GM12878 (cell line): ENCODE measurements around the gene VPS13C. TPM values are rescaled to one million over a fixed set of nuclear protein-coding genes. Genes with fewer than 3 reads are reported as not detected.

Experiments
- ATAC-seq: fragments of 200-7000 bp; cut with Tn5 transposase; 3 replicates; pipeline ENCODE4 v1.9.1; 2020; ENCODE audit warnings: mild to moderate bottlenecking, moderate library complexity
- BruUV-seq: library from RNA; stranded (reverse); fragments of 400-500 nt; replicated peaks from 2 replicates; lab custom pipeline; 2021; lab: Mats Ljungman, UMichigan
- CTCF ChIA-PET: fragments of 300-600 bp; sonication (Branson Sonifier 250); formaldehyde crosslinking; extraction: SDS; loops from one replicate; lab custom pipeline; 2021; ENCODE audit warnings: inconsistent platforms; lab: Yijun Ruan, JAX
- POLR2A ChIA-PET: fragments of 350-600 bp; formaldehyde crosslinking; extraction: SDS; loops from one replicate; lab custom pipeline; 2021; ENCODE audit warnings: inconsistent platforms; lab: Charles Lee
- RAD21 ChIA-PET: fragments of 300-600 bp; sonication (Branson Sonifier 250); formaldehyde crosslinking; loops from one replicate; lab custom pipeline; 2023; ENCODE audit warnings: antibody characterized with exemption; ENCODE audit not compliant: unreplicated experiment; lab: Charles Lee
- SMC1A ChIA-PET: fragments of 300-600 bp; sonication (Branson Sonifier 250); formaldehyde crosslinking; loops from one replicate; lab custom pipeline; 2023; ENCODE audit not compliant: unreplicated experiment, uncharacterized antibody; lab: Charles Lee
- DNase-seq: peaks from one replicate; pipeline ENCODE4 v3.0.0-alpha.2; 2011; ENCODE audit warnings: low read depth, low spot score
- FAIRE-seq: peaks from 3 replicates; lab custom pipeline; 2011; peaks lifted over from hg19 to GRCh38; lab: Jason Lieb, UNC
- H2AFZ ChIP-seq: 2 replicates; pipeline ENCODE4 v1.6.0; 2011; ENCODE audit warnings: low read depth, low read length, control low read depth; ENCODE audit not compliant: control insufficient read depth
- H3K27ac ChIP-seq: 2 replicates; pipeline ENCODE4 v1.5.1; 2011; ENCODE audit warnings: control low read depth; ENCODE audit not compliant: control insufficient read depth, insufficient read depth
- H3K27me3 ChIP-seq, 2 experiments: replicated peaks in 1 of 2; 2 replicates each; pipeline versions ENCODE4 v1.6.0 to v1.6.1; 2011; ENCODE audit warnings: low read length in 1 of 2; ENCODE audit not compliant: control insufficient read depth in 2 of 2, insufficient read depth in 2 of 2
- H3K36me3 ChIP-seq, 2 experiments: 2 replicates each; pipeline ENCODE4 v1.5.1; 2011; ENCODE audit warnings: low read length in 1 of 2; ENCODE audit not compliant: control insufficient read depth in 2 of 2, insufficient read depth in 2 of 2
- H3K4me1 ChIP-seq: 2 replicates; pipeline ENCODE4 v1.6.1; 2011; ENCODE audit warnings: mild to moderate bottlenecking, low read length, moderate library complexity, mixed read lengths; ENCODE audit not compliant: control insufficient read depth, insufficient read depth
- H3K4me2 ChIP-seq: 2 replicates; pipeline ENCODE4 v1.6.0; 2011; ENCODE audit warnings: control low read depth; ENCODE audit not compliant: control insufficient read depth, insufficient read depth
- H3K4me3 ChIP-seq: fragments of 200-600 bp; sonication (generic); 2 replicates; pipeline ENCODE4 v1.5.1; 2016
- H3K79me2 ChIP-seq: 2 replicates; pipeline ENCODE4 v1.6.0; 2011; ENCODE audit warnings: low read length; ENCODE audit not compliant: control insufficient read depth, insufficient read depth
- H3K9ac ChIP-seq: 2 replicates; pipeline ENCODE4 v1.8.0; 2011; ENCODE audit warnings: low read length, control low read depth, mixed read lengths; ENCODE audit not compliant: control insufficient read depth, insufficient read depth
- H3K9me3 ChIP-seq: replicated peaks from 3 replicates; pipeline ENCODE4 v1.5.1; 2011; ENCODE audit warnings: mild to moderate bottlenecking, low read length; ENCODE audit not compliant: control insufficient read depth, insufficient read depth
- H4K20me1 ChIP-seq: 2 replicates; pipeline ENCODE4 v1.6.0; 2011; ENCODE audit not compliant: control insufficient read depth, insufficient read depth
- ATF7 ChIP-seq: fragments of 450-650 bp; IDR thresholded peaks from 2 replicates; pipeline ENCODE4 v1.6.1; 2016; ENCODE audit warnings: low read depth, mild to moderate bottlenecking
- CEBPB ChIP-seq, 2 experiments: fragments of 150-350 bp in 1 of 2; IDR thresholded peaks; 2 replicates each; pipeline ENCODE4 v1.6.1; 2012 to 2014; ENCODE audit warnings: low read depth in 2 of 2, low read length in 2 of 2, borderline replicate concordance in 1 of 2, inconsistent platforms in 1 of 2
- CREM ChIP-seq: IDR thresholded peaks from 2 replicates; pipeline ENCODE4 v1.6.1; 2014; ENCODE audit warnings: antibody characterized with exemption, low read depth
- ETV6 ChIP-seq, 2 experiments: fragments of 450-650 bp in 1 of 2; IDR thresholded peaks in 1 of 2; conservative IDR thresholded peaks in 1 of 2; 2 replicates each; pipeline ENCODE4 v1.6.1; 2014; ENCODE audit warnings: antibody characterized with exemption in 1 of 2, borderline replicate concordance in 1 of 2, low read depth in 1 of 2, mild to moderate bottlenecking in 1 of 2, moderate library complexity in 1 of 2
- FOXM1 ChIP-seq: IDR thresholded peaks from 2 replicates; pipeline ENCODE4 v1.6.1; 2012; ENCODE audit warnings: low read depth, mild to moderate bottlenecking, inconsistent platforms, low read length, moderate library complexity
- JUNB ChIP-seq: IDR thresholded peaks from 2 replicates; pipeline ENCODE4 v1.6.1; 2016; ENCODE audit warnings: antibody characterized with exemption, mild to moderate bottlenecking
- MTA2 ChIP-seq: fragments of 450-650 bp; IDR thresholded peaks from 2 replicates; pipeline ENCODE4 v1.6.1; 2016; ENCODE audit warnings: low read depth, mild to moderate bottlenecking, moderate library complexity
- NFYB ChIP-seq: IDR thresholded peaks from 2 replicates; pipeline ENCODE4 v1.6.1; 2011; ENCODE audit warnings: low read depth, mild to moderate bottlenecking, low read length, improper control_type of control experiment, moderate library complexity; ENCODE audit not compliant: insufficient read depth
- RAD21 ChIP-seq: IDR thresholded peaks from 2 replicates; pipeline ENCODE4 v1.6.1; 2011; ENCODE audit warnings: mild to moderate bottlenecking, low read depth, low read length, moderate library complexity; ENCODE audit not compliant: insufficient read depth
- RAD51 ChIP-seq: fragments of 450-650 bp; IDR thresholded peaks from 2 replicates; pipeline ENCODE4 v1.6.1; 2016; ENCODE audit warnings: moderate library complexity, mild to moderate bottlenecking, inconsistent platforms
- SMARCA5 ChIP-seq: fragments of 450-650 bp; IDR thresholded peaks from 2 replicates; pipeline ENCODE4 v1.6.1; 2017; ENCODE audit warnings: mild to moderate bottlenecking
- SP1 ChIP-seq: IDR thresholded peaks from one replicate; pipeline ENCODE4 v1.6.1; 2011; ENCODE audit warnings: low read depth, low read length
- SPI1 ChIP-seq: IDR thresholded peaks from 2 replicates; pipeline ENCODE4 v1.6.1; 2011; ENCODE audit warnings: low read depth, mild to moderate bottlenecking, low read length, moderate library complexity, borderline replicate concordance; ENCODE audit not compliant: insufficient read depth
- USF2 ChIP-seq: IDR thresholded peaks from 2 replicates; pipeline ENCODE4 v1.6.1; 2011; ENCODE audit warnings: low read depth, low read length, improper control_type of control experiment, borderline replicate concordance
- WGBS: methylation state at CpG from one replicate; pipeline ENCODE4 v1.1.6; 2016; ENCODE audit warnings: low lambda C conversion rate; ENCODE audit not compliant: insufficient replicate concordance, insufficient coverage; ENCODE audit errors: missing lambda C conversion rate; 5-methylcytosine and 5-hydroxymethylcytosine counted together
- in situ Hi-C: fragments of 300-500 bp; cut with MboI; formaldehyde crosslinking; loops from 9 replicates; pipeline ENCODE4 v1.14.3; 2018; ENCODE audit warnings: mixed read lengths
- intact Hi-C: fragments of 100-400 bp; cut with micrococcal nuclease; formaldehyde crosslinking; loops from one replicate; pipeline ENCODE4 v1.14.2; 2022; ENCODE audit not compliant: unreplicated experiment
- polyA plus RNA-seq, 11 experiments: library from polyadenylated mRNA; depleted of rRNA in 4 of 11; unstranded in 6 of 11; stranded (reverse) in 5 of 11; fragments of >200 nt; fragmentation: Nextera tagmentation in 4 of 11; fragmentation: Illumina TruSeq in 1 of 11; extraction: Ambion mirVana in 4 of 11; extraction: Trizol in 1 of 11; gene quantifications; 1 replicate in 1 of 11; 2 replicates in 10 of 11; pipeline versions ENCODE4 v1.2.1 to v1.2.3, GENCODE V29; 2011 to 2016; ENCODE audit warnings: inconsistent platforms in 2 of 11, missing spikeins in 2 of 11, low read depth in 1 of 11
- total RNA-seq, 4 experiments: library from RNA; depleted of rRNA in 3 of 4; stranded (reverse); fragments of >200 nt in 3 of 4; fragmentation: Illumina TruSeq in 1 of 4; extraction: Trizol in 1 of 4; gene quantifications; 2 replicates each; pipeline versions ENCODE4 v1.2.1 to v1.2.3, GENCODE V29; 2013 to 2021
- TF ChIP-seq, protein P1 (sequence below): fragments of 450-650 bp; IDR thresholded peaks from 2 replicates; pipeline ENCODE4 v1.6.1; 2017; ENCODE audit warnings: low read depth, mild to moderate bottlenecking, moderate library complexity
- TF ChIP-seq, protein P2 (sequence below): fragments of 450-650 bp; IDR thresholded peaks from 2 replicates; pipeline ENCODE4 v1.6.1; 2017; ENCODE audit warnings: mild to moderate bottlenecking, low read depth, inconsistent platforms; ENCODE audit not compliant: poor library complexity, severe bottlenecking
- TF ChIP-seq, protein P3 (sequence below): fragments of 150-350 bp; IDR thresholded peaks from 2 replicates; pipeline ENCODE4 v1.6.1; 2014; ENCODE audit warnings: mild to moderate bottlenecking, low read depth, low read length

Gene VPS13C
- total and polyA plus RNA-seq, 10 of the 15 experiments (the other 5 are each of a cell fraction or from before 2014, with no cell fraction given): 9.3 to 53.1 (median 31.8) TPM

GRCh38 chr15:61857169-61857829, 202.9 kb downstream of the VPS13C start:
- in situ Hi-C loops (no loop called here), intact Hi-C loops (no loop called here)
- Histone ChIP-seq H3K27ac (peak overlapping the region; percentile 40), H3K79me2 (no peaks in the 10 kb centered on the region), H3K4me1 (peaks cover 7% of the 10 kb centered on the region), H3K36me3 (no peaks in the 10 kb centered on the region; a peak in 1 of 4 replicates), H2AFZ (peak overlapping the region; percentile 67; the same call in 1 of the 2 replicates), H3K4me3 (no peak overlapping the region), H3K4me2 (peak overlapping the region; percentile 60), H4K20me1 (no peaks in the 10 kb centered on the region), H3K27me3 (no peaks in the 10 kb centered on the region), H3K9ac (no peak overlapping the region), H3K9me3 (no peaks in the 10 kb centered on the region)
- WGBS: 28% methylated on average over 8 of the region's 8 CpGs
- CTCF ChIA-PET: interaction anchor here (3.0 kb wide), 1 partner anchor 12 kb away, joined by 10 read pairs; no protein-coding TSS in a partner anchor
- BruUV-seq: no TSS peak
- ATAC-seq (peak; percentile 75), FAIRE-seq (peak; percentile 82), DNase-seq (no peak)
- SMC1A ChIA-PET: interaction anchor here (0.6 to 1.0 kb wide), 3 partner anchors 11 to 215 kb away, joined by 3 read pairs; no protein-coding TSS in a partner anchor
- RAD21 ChIA-PET: interaction anchor here (0.6 to 0.7 kb wide), 2 partner anchors 23 to 25 kb away, joined by 3 to 4 read pairs; no protein-coding TSS in a partner anchor
- POLR2A ChIA-PET: interaction anchor here (0.6 to 0.7 kb wide), 3 partner anchors 69 to 355 kb away, joined by 3 to 6 read pairs (median 4); no protein-coding TSS in a partner anchor
- no peak for TF ChIP-seq RAD21
- TF ChIP-seq SP1: no peak
- no peak for TF ChIP-seq FOXM1
- 0 out of 2 replicates have a peak, but pooled peaks have one; percentile 40 for TF ChIP-seq JUNB
- TF ChIP-seq NFYB: no peak
- TF ChIP-seq SPI1: no peak
- no peak for TF ChIP-seq CREM
- TF ChIP-seq, protein P1, sequence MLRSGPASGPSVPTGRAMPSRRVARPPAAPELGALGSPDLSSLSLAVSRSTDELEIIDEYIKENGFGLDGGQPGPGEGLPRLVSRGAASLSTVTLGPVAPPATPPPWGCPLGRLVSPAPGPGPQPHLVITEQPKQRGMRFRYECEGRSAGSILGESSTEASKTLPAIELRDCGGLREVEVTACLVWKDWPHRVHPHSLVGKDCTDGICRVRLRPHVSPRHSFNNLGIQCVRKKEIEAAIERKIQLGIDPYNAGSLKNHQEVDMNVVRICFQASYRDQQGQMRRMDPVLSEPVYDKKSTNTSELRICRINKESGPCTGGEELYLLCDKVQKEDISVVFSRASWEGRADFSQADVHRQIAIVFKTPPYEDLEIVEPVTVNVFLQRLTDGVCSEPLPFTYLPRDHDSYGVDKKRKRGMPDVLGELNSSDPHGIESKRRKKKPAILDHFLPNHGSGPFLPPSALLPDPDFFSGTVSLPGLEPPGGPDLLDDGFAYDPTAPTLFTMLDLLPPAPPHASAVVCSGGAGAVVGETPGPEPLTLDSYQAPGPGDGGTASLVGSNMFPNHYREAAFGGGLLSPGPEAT: no peak
- peak in 1 of 2 experiments; percentile 38; a peak in 1 of 4 replicates for TF ChIP-seq ETV6 (conservative IDR thresholded peaks at IDR 0.05 in 1 of 2, IDR thresholded peaks at IDR 0.05 in 1 of 2; ENCODE audit: borderline replicate concordance in 1 of 2, low read depth in 1 of 2)
- TF ChIP-seq SMARCA5: no peak
- TF ChIP-seq CEBPB (IDR thresholded peaks at IDR 0.05; ENCODE audit: borderline replicate concordance in 1 of 2, low read depth in 2 of 2, low read length in 2 of 2): no peak
- TF ChIP-seq, protein P2, sequence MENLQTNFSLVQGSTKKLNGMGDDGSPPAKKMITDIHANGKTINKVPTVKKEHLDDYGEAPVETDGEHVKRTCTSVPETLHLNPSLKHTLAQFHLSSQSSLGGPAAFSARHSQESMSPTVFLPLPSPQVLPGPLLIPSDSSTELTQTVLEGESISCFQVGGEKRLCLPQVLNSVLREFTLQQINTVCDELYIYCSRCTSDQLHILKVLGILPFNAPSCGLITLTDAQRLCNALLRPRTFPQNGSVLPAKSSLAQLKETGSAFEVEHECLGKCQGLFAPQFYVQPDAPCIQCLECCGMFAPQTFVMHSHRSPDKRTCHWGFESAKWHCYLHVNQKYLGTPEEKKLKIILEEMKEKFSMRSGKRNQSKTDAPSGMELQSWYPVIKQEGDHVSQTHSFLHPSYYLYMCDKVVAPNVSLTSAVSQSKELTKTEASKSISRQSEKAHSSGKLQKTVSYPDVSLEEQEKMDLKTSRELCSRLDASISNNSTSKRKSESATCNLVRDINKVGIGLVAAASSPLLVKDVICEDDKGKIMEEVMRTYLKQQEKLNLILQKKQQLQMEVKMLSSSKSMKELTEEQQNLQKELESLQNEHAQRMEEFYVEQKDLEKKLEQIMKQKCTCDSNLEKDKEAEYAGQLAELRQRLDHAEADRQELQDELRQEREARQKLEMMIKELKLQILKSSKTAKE: no peak
- TF ChIP-seq USF2: no peak
- TF ChIP-seq, protein P3, sequence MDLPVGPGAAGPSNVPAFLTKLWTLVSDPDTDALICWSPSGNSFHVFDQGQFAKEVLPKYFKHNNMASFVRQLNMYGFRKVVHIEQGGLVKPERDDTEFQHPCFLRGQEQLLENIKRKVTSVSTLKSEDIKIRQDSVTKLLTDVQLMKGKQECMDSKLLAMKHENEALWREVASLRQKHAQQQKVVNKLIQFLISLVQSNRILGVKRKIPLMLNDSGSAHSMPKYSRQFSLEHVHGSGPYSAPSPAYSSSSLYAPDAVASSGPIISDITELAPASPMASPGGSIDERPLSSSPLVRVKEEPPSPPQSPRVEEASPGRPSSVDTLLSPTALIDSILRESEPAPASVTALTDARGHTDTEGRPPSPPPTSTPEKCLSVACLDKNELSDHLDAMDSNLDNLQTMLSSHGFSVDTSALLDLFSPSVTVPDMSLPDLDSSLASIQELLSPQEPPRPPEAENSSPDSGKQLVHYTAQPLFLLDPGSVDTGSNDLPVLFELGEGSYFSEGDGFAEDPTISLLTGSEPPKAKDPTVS: no peak
- no peak for TF ChIP-seq RAD51
- 0 out of 2 replicates have a peak, but pooled peaks have one; percentile 16 for TF ChIP-seq MTA2
- TF ChIP-seq ATF7: peak; percentile 51; the same call in 1 of the 2 replicates
